IMR-90 (cell line): ENCODE measurements around the gene NOTCH2. TPM values are rescaled to one million over a fixed set of nuclear protein-coding genes. Genes with fewer than 3 reads are reported as not detected.

Experiments used
- ATAC-seq: fragments of 200-7000 bp; cut with Tn5 transposase; 2 replicates; pipeline ENCODE4 v1.9.1; 2020; ENCODE audit warnings: low read depth, mild to moderate bottlenecking, moderate library complexity
- BruUV-seq: library from RNA; stranded (reverse); fragments of 400-500 nt; replicated peaks from 2 replicates; lab custom pipeline; 2021; lab: Mats Ljungman, UMichigan
- CTCF ChIA-PET: fragments of 300-600 bp; formaldehyde crosslinking; extraction: SDS; loops from one replicate; lab custom pipeline; 2021; ENCODE audit warnings: antibody characterized with exemption; lab: Yijun Ruan, JAX
- POLR2A ChIA-PET: fragments of 300-600 bp; sonication (Branson Sonifier 250); formaldehyde crosslinking; loops from one replicate; lab custom pipeline; 2022; ENCODE audit warnings: antibody characterized with exemption; ENCODE audit not compliant: unreplicated experiment; lab: Charles Lee
- DNase-seq: peaks from one replicate; pipeline ENCODE4 v3.0.0; 2013
- H2AFZ ChIP-seq: replicated peaks from 2 replicates; pipeline ENCODE3; 2013; ENCODE audit warnings: low read length, mild to moderate bottlenecking; ENCODE audit not compliant: poor library complexity
- H2AK5ac ChIP-seq: 2 replicates; pipeline ENCODE4 v1.6.1; 2013; ENCODE audit warnings: low read depth, low read length, inconsistent platforms
- H2AK9ac ChIP-seq: replicated peaks from 2 replicates; pipeline ENCODE3; 2013; ENCODE audit warnings: mild to moderate bottlenecking, low read depth, low read length, moderate library complexity; ENCODE audit not compliant: poor library complexity
- H2BK120ac ChIP-seq: 2 replicates; pipeline ENCODE4 v1.6.1; 2013; ENCODE audit warnings: low read depth, low read length, inconsistent platforms
- H2BK15ac ChIP-seq: 3 replicates; pipeline ENCODE4 v1.6.1; 2013; ENCODE audit warnings: low read depth, low read length, inconsistent platforms
- H2BK20ac ChIP-seq: 2 replicates; pipeline ENCODE4 v1.6.1; 2013; ENCODE audit warnings: low read depth, mild to moderate bottlenecking, inconsistent platforms, low read length, moderate library complexity
- H2BK5ac ChIP-seq: 2 replicates; pipeline ENCODE4 v1.6.1; 2013; ENCODE audit warnings: mild to moderate bottlenecking, low read depth, low read length, inconsistent platforms; ENCODE audit not compliant: poor library complexity, severe bottlenecking
- H3K14ac ChIP-seq: replicated peaks from 2 replicates; pipeline ENCODE4 v1.6.1; 2013; ENCODE audit warnings: low read depth, low read length, inconsistent platforms
- H3K18ac ChIP-seq: 2 replicates; pipeline ENCODE4 v1.6.1; 2013; ENCODE audit warnings: low read depth, low read length, control low read depth
- H3K23ac ChIP-seq: 2 replicates; pipeline ENCODE4 v1.6.1; 2013; ENCODE audit warnings: low read depth, low read length, inconsistent platforms
- H3K27ac ChIP-seq: 2 replicates; pipeline ENCODE4 v1.5.1; 2013; ENCODE audit warnings: mild to moderate bottlenecking, control low read depth, low read length; ENCODE audit not compliant: insufficient read depth
- H3K27me3 ChIP-seq: 2 replicates; pipeline ENCODE4 v1.6.1; 2013; ENCODE audit warnings: low read length; ENCODE audit not compliant: control insufficient read depth, insufficient read depth
- H3K36me3 ChIP-seq: 2 replicates; pipeline ENCODE4 v1.6.1; 2013; ENCODE audit warnings: low read length, mixed read lengths; ENCODE audit not compliant: control insufficient read depth, insufficient read depth
- H3K4ac ChIP-seq: 2 replicates; pipeline ENCODE4 v1.6.1; 2013; ENCODE audit warnings: low read depth, low read length, inconsistent platforms
- H3K4me1 ChIP-seq: 2 replicates; pipeline ENCODE4 v1.6.1; 2013; ENCODE audit warnings: low read length, mixed read lengths; ENCODE audit not compliant: control insufficient read depth, insufficient read depth
- H3K4me2 ChIP-seq: 2 replicates; pipeline ENCODE4 v1.6.1; 2013; ENCODE audit warnings: low read depth, mild to moderate bottlenecking, control low read depth, low read length, moderate library complexity
- H3K4me3 ChIP-seq: 2 replicates; pipeline ENCODE4 v1.5.1; 2013; ENCODE audit warnings: low read depth, mild to moderate bottlenecking, control low read depth, low read length, moderate library complexity; ENCODE audit not compliant: insufficient read depth
- H3K56ac ChIP-seq: 2 replicates; pipeline ENCODE4 v1.6.1; 2013; ENCODE audit warnings: low read length, inconsistent platforms; ENCODE audit not compliant: insufficient read depth; ENCODE audit errors: extremely low read depth
- H3K79me1 ChIP-seq, 2 experiments: 2 replicates each; pipeline ENCODE4 v1.6.1; 2013; ENCODE audit warnings: low read length in 2 of 2, inconsistent platforms in 1 of 2, low read depth in 1 of 2
- H3K9ac ChIP-seq: 2 replicates; pipeline ENCODE4 v1.6.1; 2013; ENCODE audit warnings: low read depth, low read length, control low read depth
- H3K9me1 ChIP-seq: 2 replicates; pipeline ENCODE4 v1.6.1; 2013; ENCODE audit warnings: low read length, inconsistent platforms; ENCODE audit not compliant: insufficient read depth
- H3K9me3 ChIP-seq: 2 replicates; pipeline ENCODE4 v1.6.1; 2013; ENCODE audit warnings: low read length; ENCODE audit not compliant: control insufficient read depth, insufficient read depth
- H4K20me1 ChIP-seq: 2 replicates; pipeline ENCODE4 v1.6.1; 2013; ENCODE audit warnings: low read length, inconsistent platforms; ENCODE audit not compliant: insufficient read depth
- H4K5ac ChIP-seq: 2 replicates; pipeline ENCODE4 v1.6.1; 2013; ENCODE audit warnings: mild to moderate bottlenecking, low read depth, low read length, control low read depth
- H4K8ac ChIP-seq, 2 experiments: 2 replicates each; pipeline ENCODE4 v1.6.1; 2013; ENCODE audit warnings: low read depth in 2 of 2, low read length in 2 of 2, control low read depth in 1 of 2, inconsistent platforms in 1 of 2
- H4K91ac ChIP-seq: 2 replicates; pipeline ENCODE4 v1.6.1; 2013; ENCODE audit warnings: low read depth, low read length, inconsistent platforms; ENCODE audit not compliant: insufficient read depth
- CEBPB ChIP-seq: IDR thresholded peaks from 2 replicates; pipeline ENCODE4 v1.6.1; 2012; ENCODE audit warnings: low read depth, low read length, improper control_type of control experiment
- RAD21 ChIP-seq: IDR thresholded peaks from 2 replicates; pipeline ENCODE4 v1.6.1; 2012; ENCODE audit warnings: low read length, improper control_type of control experiment
- RCOR1 ChIP-seq: IDR thresholded peaks from 2 replicates; pipeline ENCODE4 v1.6.1; 2012; ENCODE audit warnings: mild to moderate bottlenecking, low read length, improper control_type of control experiment; ENCODE audit not compliant: insufficient replicate concordance
- RFX5 ChIP-seq: IDR thresholded peaks from 2 replicates; pipeline ENCODE4 v1.8.0; 2012; ENCODE audit warnings: low read depth, mild to moderate bottlenecking, low read length, moderate library complexity
- dilution Hi-C: fragments of 300-500 bp; cut with HindIII; formaldehyde crosslinking; loops from one replicate; pipeline ENCODE4 v1.14.3; 2018; ENCODE audit warnings: low sequenced_read_pairs; ENCODE audit not compliant: unreplicated experiment
- in situ Hi-C: fragments of 300-500 bp; cut with MboI; formaldehyde crosslinking; loops from 3 replicates; pipeline ENCODE4 v1.14.3; 2019; ENCODE audit warnings: low sequenced_read_pairs, inconsistent platforms, mixed read lengths
- intact Hi-C: fragments of 100-400 bp; cut with micrococcal nuclease; formaldehyde crosslinking; loops from 2 replicates; pipeline ENCODE4 v1.10.0; 2022
- polyA plus RNA-seq, 3 experiments: library from polyadenylated mRNA; depleted of rRNA; stranded (reverse); fragments of >200 nt; gene quantifications; 2 replicates each; pipeline ENCODE4 v1.2.3, GENCODE V29; 2012; ENCODE audit warnings: low replicate concordance in 1 of 3
- total RNA-seq: library from RNA; depleted of rRNA; stranded (reverse); fragments of >200 nt; gene quantifications from 2 replicates; pipeline ENCODE4 v1.2.3, GENCODE V29; 2012

Gene NOTCH2
- total and polyA plus RNA-seq, 2 of the 4 experiments (the other 2 are of a cell fraction), result 40.4 to 131 TPM

GRCh38 chr1:119940697-119941096, 128.8 kb downstream of the NOTCH2 start:
- in situ Hi-C loops, result no loop called here

More at GRCh38 chr1:119940697-119941096, 128.8 kb downstream of the NOTCH2 start:
- Histone ChIP-seq H2AK5ac (no peak overlapping the region), H3K18ac (no peak overlapping the region), H3K4me3 (no peak overlapping the region), H4K91ac (no peak overlapping the region), H2BK15ac (no peak overlapping the region), H2BK20ac (no peak overlapping the region), H2BK120ac (no peak overlapping the region), H2AFZ (no peak overlapping the region), H3K14ac (no peak overlapping the region), H2AK9ac (no peak overlapping the region), H2BK5ac (no peak overlapping the region), H3K4ac (no peak overlapping the region), H3K36me3 (peaks cover 27% of the 10 kb centered on the region), H3K27me3 (no peaks in the 10 kb centered on the region), H3K4me1 (peaks cover 2% of the 10 kb centered on the region; the same call in 1 of the 2 replicates), H4K20me1 (no peaks in the 10 kb centered on the region), H3K4me2 (no peak overlapping the region), H3K9me1 (peaks cover 7% of the 10 kb centered on the region), H3K79me1 (peaks cover 17 to 27% of the 10 kb centered on the region in 2 experiments), H3K9ac (no peak overlapping the region), H3K27ac (no peak overlapping the region), H3K23ac (no peak overlapping the region), H4K5ac (no peak overlapping the region), H3K56ac (no peak overlapping the region), H3K9me3 (no peaks in the 10 kb centered on the region), H4K8ac (no peak overlapping the region)
- POLR2A ChIA-PET, result no interaction called here
- intact Hi-C loops, result loop anchor here (5.0 to 10.0 kb wide), 4 partner anchors 66 to 204 kb away; no protein-coding TSS in a partner anchor
- ATAC-seq (no peak), DNase-seq (no peak)
- BruUV-seq, result no TSS peak
- TF ChIP-seq RAD21 (no peak), CEBPB (no peak), RFX5 (no peak), RCOR1 (no peak)
- dilution Hi-C loops, result no loop called here
- CTCF ChIA-PET, result no interaction called here
